NCI-H187 (cell line): Measurements from ENCODE around the gene JSRP1.

Experiments used
- DNase-seq, 2 experiments: peaks; one replicate each; lab custom pipeline; 2025; lab: John Stamatoyannopoulos, UW

Gene JSRP1

DNA sequence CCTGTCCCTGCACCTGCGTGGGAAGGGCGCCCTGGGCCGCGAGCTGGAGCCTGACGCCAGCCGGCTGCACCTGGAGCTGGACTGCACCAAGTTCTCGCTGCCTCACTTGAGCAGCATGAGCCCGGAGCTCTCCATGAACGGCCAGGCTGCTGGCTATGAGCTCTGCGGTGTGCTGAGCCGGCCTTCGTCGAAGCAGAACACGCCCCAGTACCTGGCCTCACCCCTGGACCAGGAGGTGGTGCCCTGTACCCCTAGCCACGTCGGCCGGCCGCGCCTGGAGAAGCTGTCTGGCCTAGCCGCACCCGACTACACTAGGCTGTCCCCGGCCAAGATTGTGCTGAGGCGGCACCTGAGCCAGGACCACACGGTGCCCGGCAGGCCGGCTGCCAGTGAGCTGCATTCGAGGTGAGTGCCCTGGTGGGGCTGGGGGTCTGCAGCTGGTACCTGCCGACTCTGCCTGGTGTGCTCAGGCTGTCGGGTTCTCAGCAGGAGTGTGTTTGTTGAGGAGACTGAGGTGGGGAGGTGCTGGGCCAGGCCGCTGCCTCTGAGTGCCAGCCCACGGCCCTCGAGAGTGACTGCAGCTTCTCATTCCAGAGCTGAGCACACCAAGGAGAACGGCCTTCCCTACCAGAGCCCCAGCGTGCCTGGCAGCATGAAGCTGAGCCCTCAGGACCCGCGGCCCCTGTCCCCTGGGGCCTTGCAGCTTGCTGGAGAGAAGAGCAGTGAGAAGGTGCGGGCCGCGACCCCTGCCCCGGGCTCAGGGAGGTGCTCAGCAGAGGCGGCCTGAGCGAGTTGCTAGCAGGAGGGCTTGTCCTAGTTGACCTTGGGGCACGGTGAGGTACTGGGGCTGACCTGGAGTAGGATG lies 39.6 kb downstream of the JSRP1 start:
- DNase-seq: no peak

DNA sequence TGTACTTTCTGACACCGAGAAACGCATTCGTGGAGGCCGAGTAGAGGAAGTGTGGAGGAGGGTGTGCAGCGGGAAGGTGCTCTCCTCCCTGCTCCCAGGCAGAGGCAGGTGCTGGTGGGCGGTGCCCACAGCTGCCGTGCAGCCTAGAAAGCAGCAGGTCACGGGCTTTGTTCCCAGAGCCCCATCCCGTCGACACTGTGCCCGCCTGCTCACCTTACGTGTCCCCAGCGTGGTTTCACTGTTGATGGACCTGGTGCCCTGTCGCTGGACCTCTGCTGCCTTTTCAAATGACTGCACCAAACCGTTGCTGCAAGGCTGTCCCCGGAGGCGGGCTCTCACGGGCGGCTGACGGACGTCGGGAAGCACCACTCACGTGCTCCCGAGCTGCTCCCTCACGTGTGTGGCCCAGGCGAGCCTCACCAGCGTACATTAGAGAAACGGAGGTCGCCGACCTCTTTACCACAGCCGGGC lies 40.9 kb downstream of the JSRP1 start:
- peak; percentile 73 to 83 for DNase-seq

DNA sequence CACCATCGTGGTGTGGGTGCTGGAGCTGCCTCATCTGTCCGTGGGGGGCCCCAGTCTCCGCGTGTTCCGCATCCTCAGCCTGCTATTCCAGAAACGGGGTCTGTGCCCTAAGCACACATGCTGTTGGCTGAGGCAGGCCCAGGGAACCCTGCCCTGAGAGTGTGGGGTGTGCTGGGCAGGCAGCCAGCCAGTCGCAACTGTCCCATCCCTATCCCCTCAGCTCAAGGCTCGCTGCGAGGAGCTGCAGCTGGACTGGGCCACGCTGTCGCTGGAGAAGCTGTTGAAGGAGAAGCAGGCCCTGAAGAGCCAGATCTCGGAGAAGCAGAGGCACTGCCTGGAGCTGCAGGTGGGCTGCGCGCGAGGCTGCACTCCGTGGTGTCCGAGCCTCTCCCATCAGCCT lies 42.0 kb downstream of the JSRP1 start:
- DNase-seq: no peak

DNA sequence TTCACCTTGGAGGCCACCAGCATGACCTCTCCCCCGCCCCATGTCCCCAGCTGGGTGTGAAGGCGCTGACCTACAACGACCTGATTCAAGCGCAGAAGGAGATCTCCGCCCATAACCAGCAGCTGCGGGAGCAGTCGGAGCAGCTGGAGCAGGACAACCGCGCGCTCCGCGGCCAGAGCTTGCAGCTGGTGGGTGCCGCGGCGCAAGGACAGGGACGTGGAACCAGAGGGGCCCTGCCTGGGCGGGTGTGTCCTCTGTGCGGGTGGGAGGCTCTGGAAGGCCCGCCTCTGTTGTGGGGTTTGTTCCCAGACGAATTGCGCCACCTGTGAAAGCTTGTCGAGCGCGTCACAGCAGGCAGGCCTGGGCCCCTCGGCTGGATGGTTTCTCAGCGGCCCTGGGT lies 42.4 kb downstream of the JSRP1 start:
- DNase-seq: no peak

DNA sequence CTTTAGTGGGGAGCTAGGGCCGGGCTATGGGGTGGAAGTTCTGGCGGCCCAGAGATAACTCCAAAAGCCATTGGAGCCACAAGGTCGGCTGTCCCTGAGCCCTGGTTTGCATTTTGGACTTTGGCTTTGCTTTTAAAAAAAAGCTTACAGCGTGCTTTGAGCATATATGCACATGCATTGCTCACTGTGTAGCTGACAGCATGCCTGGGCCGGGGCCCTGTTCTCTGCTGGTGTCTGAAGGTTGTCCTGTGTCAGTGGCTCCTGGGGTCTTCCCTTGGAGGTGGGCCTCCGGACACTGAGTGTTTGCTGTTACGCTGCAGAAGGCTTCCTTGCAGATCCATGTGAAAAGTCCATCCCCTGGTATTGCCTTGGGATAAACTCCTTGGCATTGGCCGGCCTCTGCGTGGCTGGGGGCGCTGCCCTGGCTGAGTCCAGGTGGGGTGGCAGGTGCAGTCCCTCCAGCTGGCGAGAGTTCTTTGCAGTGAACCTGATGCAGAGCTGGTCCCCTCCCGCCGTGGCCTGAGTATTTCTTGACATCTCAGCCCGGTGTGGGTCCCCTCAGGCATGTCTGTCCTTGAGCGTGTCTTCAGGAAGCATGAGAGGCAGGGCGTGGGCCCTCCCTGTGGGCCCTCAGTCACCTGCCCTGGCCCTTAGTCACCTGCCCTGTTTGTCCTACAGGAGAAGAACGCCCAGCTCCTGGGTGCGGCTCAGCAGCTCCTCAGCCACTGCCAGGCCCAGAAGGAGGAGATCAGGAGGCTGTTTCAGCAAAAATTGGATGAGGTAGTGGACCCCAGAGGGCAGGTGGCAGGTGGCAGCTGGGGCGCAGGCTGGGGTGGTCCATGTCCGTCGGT lies 43.1 kb downstream of the JSRP1 start:
- no peak for DNase-seq

DNA sequence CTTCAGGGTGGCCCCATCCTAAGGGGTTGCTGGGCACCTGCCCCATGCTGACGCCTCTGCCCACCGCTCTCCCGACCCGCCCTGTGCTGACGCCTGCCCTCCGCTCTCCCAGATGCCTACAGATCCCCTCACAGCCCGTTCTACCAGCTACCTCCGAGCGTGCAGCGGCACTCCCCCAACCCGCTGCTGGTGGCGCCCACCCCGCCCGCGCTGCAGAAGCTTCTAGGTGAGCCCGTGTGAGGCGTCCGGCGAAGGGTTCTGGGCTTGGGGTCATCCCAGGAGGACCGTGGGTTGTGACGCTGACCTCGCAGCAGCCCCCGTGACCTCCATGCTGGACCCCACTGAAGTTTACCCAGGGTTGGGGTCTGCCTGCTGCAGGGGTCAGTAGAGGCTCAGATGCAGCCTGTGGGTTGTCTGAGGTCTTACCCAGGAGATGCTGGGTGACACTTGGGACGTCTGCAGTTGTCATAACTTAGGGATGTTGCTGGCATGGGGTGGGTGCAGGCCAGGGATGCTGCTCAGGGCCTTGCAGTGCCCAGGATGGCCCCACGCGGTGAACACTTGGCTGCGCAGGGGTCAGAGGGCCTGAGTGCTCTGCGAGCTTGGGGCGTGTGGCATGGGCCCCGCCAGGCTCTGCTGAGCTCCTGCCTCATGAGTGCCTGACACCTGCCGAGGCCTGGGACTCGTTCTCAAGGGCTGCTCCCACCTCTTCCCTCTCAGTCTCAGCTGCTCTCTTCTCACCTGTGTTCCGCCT lies 45.1 kb downstream of the JSRP1 start:
- no peak for DNase-seq

DNA sequence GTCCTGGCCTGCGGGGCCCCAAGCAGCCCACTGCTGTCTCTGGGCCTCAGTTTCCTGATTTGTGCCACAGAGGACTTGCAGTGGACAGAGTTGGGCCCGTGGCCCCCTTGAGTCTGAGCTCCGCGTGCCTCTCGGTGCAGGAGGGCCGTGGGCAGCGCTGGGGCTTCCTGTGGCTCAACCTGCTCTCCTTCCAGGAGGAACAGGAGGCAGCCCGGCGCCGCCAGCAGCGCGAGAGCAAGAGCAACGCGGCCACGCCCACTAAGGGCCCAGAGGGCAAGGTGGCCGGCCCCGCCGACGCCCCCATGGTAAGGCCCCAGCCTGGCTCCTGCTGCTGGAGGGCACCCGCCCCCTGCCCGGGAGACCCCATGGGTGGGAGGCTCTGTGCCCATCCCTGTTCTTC lies 46.0 kb downstream of the JSRP1 start:
- no peak for DNase-seq

DNA sequence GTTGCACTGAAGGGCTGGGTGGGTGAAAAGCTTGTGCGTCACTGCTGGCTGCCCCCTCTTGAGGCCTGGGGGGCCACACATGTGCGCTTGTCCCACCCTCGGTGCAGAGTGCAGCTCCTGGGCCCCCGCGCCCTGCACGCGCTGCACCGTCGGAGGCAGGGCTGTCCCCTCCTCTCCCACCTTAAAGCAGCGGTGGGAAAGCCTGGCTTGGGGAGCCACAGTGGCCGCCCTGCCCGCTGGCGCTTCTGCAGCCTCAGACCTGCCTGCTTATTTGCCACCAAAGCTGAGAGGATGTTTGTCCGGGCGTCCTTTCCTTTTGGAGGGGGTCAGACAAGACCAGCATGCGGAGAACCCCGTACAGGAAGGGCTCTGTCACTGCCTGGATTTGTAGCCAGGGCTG lies 46.8 kb downstream of the JSRP1 start:
- DNase-seq: no peak

DNA sequence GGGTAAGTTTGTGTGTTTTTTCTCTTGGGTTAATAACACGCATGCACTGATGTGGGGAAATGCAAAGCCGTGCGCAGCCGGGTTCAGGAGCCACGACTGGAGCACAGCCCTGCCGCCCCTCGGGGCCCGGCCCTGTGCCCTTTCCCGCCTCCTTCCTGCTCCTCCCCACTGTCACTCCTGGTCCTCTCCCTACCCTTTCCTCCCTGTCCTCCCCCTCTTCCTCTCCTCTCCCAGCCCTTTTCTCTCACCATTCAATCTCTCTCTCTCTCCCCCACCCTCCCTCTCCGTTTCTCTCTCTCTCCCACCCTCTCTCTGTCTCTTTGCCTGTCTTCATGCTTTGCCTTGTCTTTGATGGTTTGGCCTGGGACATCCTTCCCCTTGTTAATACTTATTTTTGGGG lies 47.2 kb downstream of the JSRP1 start:
- no peak for DNase-seq

DNA sequence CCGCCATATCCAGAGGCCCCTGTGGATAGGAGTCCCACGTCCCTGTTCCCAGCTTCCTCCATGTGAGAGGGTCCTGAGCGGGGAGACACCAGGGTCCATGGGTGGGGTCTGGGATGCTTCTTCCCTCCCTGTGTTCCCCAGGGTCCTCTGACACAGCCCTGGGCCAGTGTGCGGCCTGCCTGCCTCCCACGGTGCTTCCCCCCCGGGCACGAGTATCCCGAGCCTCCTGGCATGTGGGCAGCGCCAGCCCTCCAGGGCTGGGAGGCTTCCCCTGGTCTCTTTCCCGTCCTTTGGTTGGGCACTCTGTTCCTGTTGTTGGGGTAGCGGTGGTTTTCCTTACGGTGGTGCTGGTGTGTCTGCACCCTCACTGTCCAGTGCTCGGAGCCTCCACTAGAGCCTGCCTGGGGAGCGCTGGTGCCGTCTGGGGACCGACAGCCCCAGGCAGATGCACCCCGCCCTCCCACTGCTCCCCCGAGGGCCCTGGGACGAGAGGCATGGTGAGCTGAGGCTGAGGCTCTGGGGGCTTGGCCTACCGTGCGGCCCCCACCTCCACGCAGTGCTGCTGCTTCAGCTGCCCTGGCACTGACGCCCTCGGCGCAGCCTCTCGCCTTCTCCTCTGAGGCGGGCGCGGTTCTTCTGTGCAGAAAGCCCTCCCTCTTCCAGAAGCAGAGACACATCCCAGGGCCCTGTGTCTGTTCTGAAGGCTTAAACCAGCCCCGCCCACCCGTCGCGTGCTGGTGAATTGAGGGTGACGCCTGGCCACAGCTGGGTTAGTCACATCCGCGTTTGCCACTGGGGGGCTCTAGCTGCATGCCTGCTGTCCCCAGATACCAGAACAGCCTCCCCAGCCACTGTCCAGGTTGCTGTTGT lies 48.0 kb downstream of the JSRP1 start:
- no peak for DNase-seq

DNA sequence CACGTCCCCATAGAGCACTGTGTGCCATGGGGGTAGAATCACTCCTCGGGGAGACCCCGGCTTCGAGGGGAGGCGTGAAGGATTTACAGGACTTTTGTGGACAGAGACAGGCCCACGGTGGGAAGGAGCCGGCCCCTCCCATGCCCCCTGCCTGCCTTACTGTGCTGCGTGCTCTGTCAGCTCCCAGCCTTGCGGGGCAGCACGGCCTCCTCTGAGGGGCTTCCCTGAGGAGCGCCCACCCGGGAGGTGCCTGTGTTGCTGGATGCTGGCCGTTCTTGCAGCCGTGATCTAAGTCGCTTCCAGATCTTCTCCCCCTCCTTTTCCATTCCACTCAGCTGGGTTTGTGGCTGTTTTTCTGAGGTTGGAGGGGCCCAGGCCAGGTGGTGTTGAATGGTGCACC lies 49.2 kb downstream of the JSRP1 start:
- DNase-seq: no peak

DNA sequence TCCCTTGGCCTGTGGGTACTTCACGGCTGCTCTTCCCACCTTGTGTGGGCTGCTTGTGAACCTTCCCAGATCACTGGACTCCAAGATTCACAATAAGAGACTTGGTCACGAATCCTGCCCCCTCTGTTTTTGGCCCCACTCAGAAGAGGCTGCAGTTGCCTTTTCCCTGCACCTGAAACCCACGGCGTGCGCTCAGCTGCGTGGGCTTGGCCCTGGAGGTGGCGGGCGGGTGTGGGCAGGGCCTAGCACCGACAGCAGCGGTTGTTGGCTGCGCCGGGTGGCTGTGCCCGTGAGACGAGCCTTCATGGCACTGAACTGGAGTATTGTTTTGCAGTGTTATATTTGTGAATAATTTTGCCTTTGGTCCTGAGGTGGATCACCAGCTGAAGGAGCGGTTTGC lies 53.9 kb downstream of the JSRP1 start:
- no peak for DNase-seq
